IMR-90 (cell line): Measurements from ENCODE around the gene MTNR1B. TPM values are rescaled to one million over a fixed set of nuclear protein-coding genes. Genes with fewer than 3 reads are reported as not detected.

Source experiments
- ATAC-seq: fragments of 200-7000 bp; cut with Tn5 transposase; 2 replicates; pipeline ENCODE4 v1.9.1; 2020; ENCODE audit warnings: low read depth, mild to moderate bottlenecking, moderate library complexity
- BruUV-seq: library from RNA; stranded (reverse); fragments of 400-500 nt; replicated peaks from 2 replicates; lab custom pipeline; 2021; lab: Mats Ljungman, UMichigan
- CTCF ChIA-PET: fragments of 300-600 bp; formaldehyde crosslinking; extraction: SDS; loops from one replicate; lab custom pipeline; 2021; ENCODE audit warnings: antibody characterized with exemption; lab: Yijun Ruan, JAX
- POLR2A ChIA-PET: fragments of 300-600 bp; sonication (Branson Sonifier 250); formaldehyde crosslinking; loops from one replicate; lab custom pipeline; 2022; ENCODE audit warnings: antibody characterized with exemption; ENCODE audit not compliant: unreplicated experiment; lab: Charles Lee
- DNase-seq: peaks from one replicate; pipeline ENCODE4 v3.0.0; 2013
- H2AFZ ChIP-seq: replicated peaks from 2 replicates; pipeline ENCODE3; 2013; ENCODE audit warnings: low read length, mild to moderate bottlenecking; ENCODE audit not compliant: poor library complexity
- H2AK5ac ChIP-seq: 2 replicates; pipeline ENCODE4 v1.6.1; 2013; ENCODE audit warnings: low read depth, low read length, inconsistent platforms
- H2AK9ac ChIP-seq: replicated peaks from 2 replicates; pipeline ENCODE3; 2013; ENCODE audit warnings: mild to moderate bottlenecking, low read depth, low read length, moderate library complexity; ENCODE audit not compliant: poor library complexity
- H2BK120ac ChIP-seq: 2 replicates; pipeline ENCODE4 v1.6.1; 2013; ENCODE audit warnings: low read depth, low read length, inconsistent platforms
- H2BK15ac ChIP-seq: 3 replicates; pipeline ENCODE4 v1.6.1; 2013; ENCODE audit warnings: low read depth, low read length, inconsistent platforms
- H2BK20ac ChIP-seq: 2 replicates; pipeline ENCODE4 v1.6.1; 2013; ENCODE audit warnings: low read depth, mild to moderate bottlenecking, inconsistent platforms, low read length, moderate library complexity
- H2BK5ac ChIP-seq: 2 replicates; pipeline ENCODE4 v1.6.1; 2013; ENCODE audit warnings: mild to moderate bottlenecking, low read depth, low read length, inconsistent platforms; ENCODE audit not compliant: poor library complexity, severe bottlenecking
- H3K14ac ChIP-seq: replicated peaks from 2 replicates; pipeline ENCODE4 v1.6.1; 2013; ENCODE audit warnings: low read depth, low read length, inconsistent platforms
- H3K18ac ChIP-seq: 2 replicates; pipeline ENCODE4 v1.6.1; 2013; ENCODE audit warnings: low read depth, low read length, control low read depth
- H3K23ac ChIP-seq: 2 replicates; pipeline ENCODE4 v1.6.1; 2013; ENCODE audit warnings: low read depth, low read length, inconsistent platforms
- H3K27ac ChIP-seq: 2 replicates; pipeline ENCODE4 v1.5.1; 2013; ENCODE audit warnings: mild to moderate bottlenecking, control low read depth, low read length; ENCODE audit not compliant: insufficient read depth
- H3K27me3 ChIP-seq: 2 replicates; pipeline ENCODE4 v1.6.1; 2013; ENCODE audit warnings: low read length; ENCODE audit not compliant: control insufficient read depth, insufficient read depth
- H3K36me3 ChIP-seq: 2 replicates; pipeline ENCODE4 v1.6.1; 2013; ENCODE audit warnings: low read length, mixed read lengths; ENCODE audit not compliant: control insufficient read depth, insufficient read depth
- H3K4ac ChIP-seq: 2 replicates; pipeline ENCODE4 v1.6.1; 2013; ENCODE audit warnings: low read depth, low read length, inconsistent platforms
- H3K4me1 ChIP-seq: 2 replicates; pipeline ENCODE4 v1.6.1; 2013; ENCODE audit warnings: low read length, mixed read lengths; ENCODE audit not compliant: control insufficient read depth, insufficient read depth
- H3K4me2 ChIP-seq: 2 replicates; pipeline ENCODE4 v1.6.1; 2013; ENCODE audit warnings: low read depth, mild to moderate bottlenecking, control low read depth, low read length, moderate library complexity
- H3K4me3 ChIP-seq: 2 replicates; pipeline ENCODE4 v1.5.1; 2013; ENCODE audit warnings: low read depth, mild to moderate bottlenecking, control low read depth, low read length, moderate library complexity; ENCODE audit not compliant: insufficient read depth
- H3K56ac ChIP-seq: 2 replicates; pipeline ENCODE4 v1.6.1; 2013; ENCODE audit warnings: low read length, inconsistent platforms; ENCODE audit not compliant: insufficient read depth; ENCODE audit errors: extremely low read depth
- H3K79me1 ChIP-seq, 2 experiments: 2 replicates each; pipeline ENCODE4 v1.6.1; 2013; ENCODE audit warnings: low read length in 2 of 2, inconsistent platforms in 1 of 2, low read depth in 1 of 2
- H3K9ac ChIP-seq: 2 replicates; pipeline ENCODE4 v1.6.1; 2013; ENCODE audit warnings: low read depth, low read length, control low read depth
- H3K9me1 ChIP-seq: 2 replicates; pipeline ENCODE4 v1.6.1; 2013; ENCODE audit warnings: low read length, inconsistent platforms; ENCODE audit not compliant: insufficient read depth
- H3K9me3 ChIP-seq: 2 replicates; pipeline ENCODE4 v1.6.1; 2013; ENCODE audit warnings: low read length; ENCODE audit not compliant: control insufficient read depth, insufficient read depth
- H4K20me1 ChIP-seq: 2 replicates; pipeline ENCODE4 v1.6.1; 2013; ENCODE audit warnings: low read length, inconsistent platforms; ENCODE audit not compliant: insufficient read depth
- H4K5ac ChIP-seq: 2 replicates; pipeline ENCODE4 v1.6.1; 2013; ENCODE audit warnings: mild to moderate bottlenecking, low read depth, low read length, control low read depth
- H4K8ac ChIP-seq, 2 experiments: 2 replicates each; pipeline ENCODE4 v1.6.1; 2013; ENCODE audit warnings: low read depth in 2 of 2, low read length in 2 of 2, control low read depth in 1 of 2, inconsistent platforms in 1 of 2
- H4K91ac ChIP-seq: 2 replicates; pipeline ENCODE4 v1.6.1; 2013; ENCODE audit warnings: low read depth, low read length, inconsistent platforms; ENCODE audit not compliant: insufficient read depth
- CEBPB ChIP-seq: IDR thresholded peaks from 2 replicates; pipeline ENCODE4 v1.6.1; 2012; ENCODE audit warnings: low read depth, low read length, improper control_type of control experiment
- CHD1 ChIP-seq: IDR thresholded peaks from 2 replicates; pipeline ENCODE4 v1.6.1; 2012; ENCODE audit warnings: low read depth, low read length, improper control_type of control experiment
- CTCF ChIP-seq: conservative IDR thresholded peaks from 2 replicates; pipeline ENCODE4 v1.5.1; 2012; ENCODE audit warnings: mild to moderate bottlenecking, low read depth, low read length, improper control_type of control experiment
- ELK1 ChIP-seq: fragments of 150-350 bp; IDR thresholded peaks from 2 replicates; pipeline ENCODE4 v1.6.1; 2016; ENCODE audit warnings: low read depth, mild to moderate bottlenecking, low read length, moderate library complexity, borderline replicate concordance
- FOS ChIP-seq: fragments of 150-350 bp; IDR thresholded peaks from 2 replicates; pipeline ENCODE4 v1.6.1; 2016; ENCODE audit warnings: low read depth, low read length
- MAFK ChIP-seq: IDR thresholded peaks from 2 replicates; pipeline ENCODE4 v1.6.1; 2012; ENCODE audit warnings: low read depth, low read length, improper control_type of control experiment
- MAZ ChIP-seq: IDR thresholded peaks from 2 replicates; pipeline ENCODE4 v1.6.1; 2012; ENCODE audit warnings: low read depth, mild to moderate bottlenecking, low read length, improper control_type of control experiment, moderate library complexity, borderline replicate concordance
- NFE2L2 ChIP-seq: fragments of 150-350 bp; IDR thresholded peaks from 2 replicates; pipeline ENCODE4 v1.6.1; 2016; ENCODE audit warnings: low read depth, mild to moderate bottlenecking, low read length
- POLR2A ChIP-seq: IDR thresholded peaks from 2 replicates; pipeline ENCODE4 v1.6.1; 2012; ENCODE audit warnings: mild to moderate bottlenecking, low read depth, low read length
- RAD21 ChIP-seq: IDR thresholded peaks from 2 replicates; pipeline ENCODE4 v1.6.1; 2012; ENCODE audit warnings: low read length, improper control_type of control experiment
- RFX5 ChIP-seq: IDR thresholded peaks from 2 replicates; pipeline ENCODE4 v1.8.0; 2012; ENCODE audit warnings: low read depth, mild to moderate bottlenecking, low read length, moderate library complexity
- USF2 ChIP-seq: fragments of 150-350 bp; IDR thresholded peaks from 2 replicates; pipeline ENCODE4 v1.6.1; 2017; ENCODE audit warnings: mild to moderate bottlenecking, antibody characterized with exemption, low read length, low read depth
- WGBS, 2 experiments: methylation state at CpG; one replicate each; pipeline versions ENCODE4 v1.1.5 to v1.1.7; 2013; ENCODE audit warnings: missing lambda C conversion rate in 2 of 2; ENCODE audit not compliant: insufficient read length in 1 of 2; ENCODE audit errors: extremely low coverage in 2 of 2; 5-methylcytosine and 5-hydroxymethylcytosine counted together
- dilution Hi-C: fragments of 300-500 bp; cut with HindIII; formaldehyde crosslinking; loops from one replicate; pipeline ENCODE4 v1.14.3; 2018; ENCODE audit warnings: low sequenced_read_pairs; ENCODE audit not compliant: unreplicated experiment
- in situ Hi-C: fragments of 300-500 bp; cut with MboI; formaldehyde crosslinking; loops from 3 replicates; pipeline ENCODE4 v1.14.3; 2019; ENCODE audit warnings: low sequenced_read_pairs, inconsistent platforms, mixed read lengths
- intact Hi-C: fragments of 100-400 bp; cut with micrococcal nuclease; formaldehyde crosslinking; loops from 2 replicates; pipeline ENCODE4 v1.10.0; 2022
- polyA plus RNA-seq, 3 experiments: library from polyadenylated mRNA; depleted of rRNA; stranded (reverse); fragments of >200 nt; gene quantifications; 2 replicates each; pipeline ENCODE4 v1.2.3, GENCODE V29; 2012; ENCODE audit warnings: low replicate concordance in 1 of 3
- total RNA-seq: library from RNA; depleted of rRNA; stranded (reverse); fragments of >200 nt; gene quantifications from 2 replicates; pipeline ENCODE4 v1.2.3, GENCODE V29; 2012

Gene MTNR1B
- total and polyA plus RNA-seq, 2 of the 4 experiments (the other 2 are of a cell fraction), result under 0.01 to 0.07 TPM

GRCh38 chr11:92939305-92939704, 30.1 kb upstream of the MTNR1B start:
- DNase-seq (no peak), ATAC-seq (no peak)
- ChIA-PET POLR2A (no interaction called here), CTCF (no interaction called here)
- H4K5ac ChIP-seq, result no peak overlapping the region
- H3K9me1 ChIP-seq, result no peaks in the 10 kb centered on the region
- H4K20me1 ChIP-seq, result no peaks in the 10 kb centered on the region
- no TSS peak for BruUV-seq
- no peak overlapping the region for H3K27ac ChIP-seq
- H2BK20ac ChIP-seq, result no peak overlapping the region
- no peak overlapping the region for H2BK5ac ChIP-seq
- H3K18ac ChIP-seq, result no peak overlapping the region
- no peak overlapping the region for H3K4ac ChIP-seq
- no peak overlapping the region for H3K23ac ChIP-seq
- H2AK9ac ChIP-seq, result no peak overlapping the region
- H2AK5ac ChIP-seq, result no peak overlapping the region
- no peak overlapping the region for H2AFZ ChIP-seq
- no peak overlapping the region for H4K91ac ChIP-seq
- no peak overlapping the region for H3K9ac ChIP-seq
- no peak overlapping the region for H3K14ac ChIP-seq
- no peak for TF ChIP-seq NFE2L2
- no peak for TF ChIP-seq ELK1
- TF ChIP-seq MAFK, result no peak
- no peak for TF ChIP-seq CHD1
- TF ChIP-seq CEBPB, result no peak
- no peak for TF ChIP-seq FOS
- no peak for TF ChIP-seq USF2
- TF ChIP-seq MAZ, result no peak
- TF ChIP-seq RFX5, result no peak
- no peak for TF ChIP-seq POLR2A
- no peak for TF ChIP-seq RAD21
- TF ChIP-seq CTCF, result no peak
- WGBS, 2 experiments, result 86% methylated on average over 1 of the region's 4 CpGs; no CpG with 5 or more reads in 1 of the 2 experiments
- H4K8ac ChIP-seq, result no peak overlapping the region
- dilution Hi-C loops, result no loop called here
- H3K56ac ChIP-seq, result no peak overlapping the region
- H2BK15ac ChIP-seq, result no peak overlapping the region
- no peaks in the 10 kb centered on the region for H3K36me3 ChIP-seq
- intact Hi-C loops, result no loop called here
- H3K79me1 ChIP-seq, result no peaks in the 10 kb centered on the region
- in situ Hi-C loops, result loop anchor here (5.0 to 25.0 kb wide), 2 partner anchors 288 to 723 kb away; partner anchors contain the start of gene CEP295
- H3K9me3 ChIP-seq, result no peaks in the 10 kb centered on the region
- no peak overlapping the region for H2BK120ac ChIP-seq
- H3K4me1 ChIP-seq, result no peaks in the 10 kb centered on the region
- H3K27me3 ChIP-seq, result no peaks in the 10 kb centered on the region
- no peak overlapping the region for H3K4me3 ChIP-seq
- no peak overlapping the region for H3K4me2 ChIP-seq
